ENCODE results near the gene ZNF23. TPM values are rescaled to one million over a fixed set of nuclear protein-coding genes. Genes with fewer than 3 reads are reported as not detected.

The ZNF23 gene
- total and polyA plus RNA-seq, 4 donors = 1.5 to 6.1 (median 3.1) TPM

DNA sequence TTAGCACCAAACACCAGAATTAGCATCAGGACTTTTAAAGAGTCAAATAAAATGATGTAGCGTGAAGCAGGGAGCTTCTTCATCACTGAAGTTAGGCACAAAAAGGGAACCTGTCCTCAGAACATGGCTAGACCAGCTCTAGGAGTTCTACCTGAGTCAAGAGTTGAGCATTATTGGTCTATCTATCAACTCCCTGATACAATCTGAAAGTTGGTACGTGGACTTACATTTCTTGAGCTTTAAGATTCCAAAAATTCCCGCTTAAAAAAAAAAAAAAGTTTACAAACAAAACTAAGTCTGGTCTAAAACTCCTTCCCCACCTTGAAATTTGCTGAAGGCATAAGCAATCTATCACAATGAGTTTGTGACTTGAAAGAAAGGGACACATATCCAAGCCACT is 32.5 kb downstream of the ZNF23 start:
- 77% methylated on average over 3 of the region's 3 CpGs for WGBS
- TF ChIP-seq HNF4G (IDR thresholded peaks at IDR 0.05) = no peak
- no peak for TF ChIP-seq FOXA2 (IDR thresholded peaks at IDR 0.05)
- TF ChIP-seq, protein P1, sequence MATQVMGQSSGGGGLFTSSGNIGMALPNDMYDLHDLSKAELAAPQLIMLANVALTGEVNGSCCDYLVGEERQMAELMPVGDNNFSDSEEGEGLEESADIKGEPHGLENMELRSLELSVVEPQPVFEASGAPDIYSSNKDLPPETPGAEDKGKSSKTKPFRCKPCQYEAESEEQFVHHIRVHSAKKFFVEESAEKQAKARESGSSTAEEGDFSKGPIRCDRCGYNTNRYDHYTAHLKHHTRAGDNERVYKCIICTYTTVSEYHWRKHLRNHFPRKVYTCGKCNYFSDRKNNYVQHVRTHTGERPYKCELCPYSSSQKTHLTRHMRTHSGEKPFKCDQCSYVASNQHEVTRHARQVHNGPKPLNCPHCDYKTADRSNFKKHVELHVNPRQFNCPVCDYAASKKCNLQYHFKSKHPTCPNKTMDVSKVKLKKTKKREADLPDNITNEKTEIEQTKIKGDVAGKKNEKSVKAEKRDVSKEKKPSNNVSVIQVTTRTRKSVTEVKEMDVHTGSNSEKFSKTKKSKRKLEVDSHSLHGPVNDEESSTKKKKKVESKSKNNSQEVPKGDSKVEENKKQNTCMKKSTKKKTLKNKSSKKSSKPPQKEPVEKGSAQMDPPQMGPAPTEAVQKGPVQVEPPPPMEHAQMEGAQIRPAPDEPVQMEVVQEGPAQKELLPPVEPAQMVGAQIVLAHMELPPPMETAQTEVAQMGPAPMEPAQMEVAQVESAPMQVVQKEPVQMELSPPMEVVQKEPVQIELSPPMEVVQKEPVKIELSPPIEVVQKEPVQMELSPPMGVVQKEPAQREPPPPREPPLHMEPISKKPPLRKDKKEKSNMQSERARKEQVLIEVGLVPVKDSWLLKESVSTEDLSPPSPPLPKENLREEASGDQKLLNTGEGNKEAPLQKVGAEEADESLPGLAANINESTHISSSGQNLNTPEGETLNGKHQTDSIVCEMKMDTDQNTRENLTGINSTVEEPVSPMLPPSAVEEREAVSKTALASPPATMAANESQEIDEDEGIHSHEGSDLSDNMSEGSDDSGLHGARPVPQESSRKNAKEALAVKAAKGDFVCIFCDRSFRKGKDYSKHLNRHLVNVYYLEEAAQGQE (IDR thresholded peaks at IDR 0.05) = no peak
- TF ChIP-seq, protein P2, sequence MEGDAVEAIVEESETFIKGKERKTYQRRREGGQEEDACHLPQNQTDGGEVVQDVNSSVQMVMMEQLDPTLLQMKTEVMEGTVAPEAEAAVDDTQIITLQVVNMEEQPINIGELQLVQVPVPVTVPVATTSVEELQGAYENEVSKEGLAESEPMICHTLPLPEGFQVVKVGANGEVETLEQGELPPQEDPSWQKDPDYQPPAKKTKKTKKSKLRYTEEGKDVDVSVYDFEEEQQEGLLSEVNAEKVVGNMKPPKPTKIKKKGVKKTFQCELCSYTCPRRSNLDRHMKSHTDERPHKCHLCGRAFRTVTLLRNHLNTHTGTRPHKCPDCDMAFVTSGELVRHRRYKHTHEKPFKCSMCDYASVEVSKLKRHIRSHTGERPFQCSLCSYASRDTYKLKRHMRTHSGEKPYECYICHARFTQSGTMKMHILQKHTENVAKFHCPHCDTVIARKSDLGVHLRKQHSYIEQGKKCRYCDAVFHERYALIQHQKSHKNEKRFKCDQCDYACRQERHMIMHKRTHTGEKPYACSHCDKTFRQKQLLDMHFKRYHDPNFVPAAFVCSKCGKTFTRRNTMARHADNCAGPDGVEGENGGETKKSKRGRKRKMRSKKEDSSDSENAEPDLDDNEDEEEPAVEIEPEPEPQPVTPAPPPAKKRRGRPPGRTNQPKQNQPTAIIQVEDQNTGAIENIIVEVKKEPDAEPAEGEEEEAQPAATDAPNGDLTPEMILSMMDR (IDR thresholded peaks at IDR 0.05; ENCODE audit: low read depth, low read length, missing input control) = no peak
- TF ChIP-seq NR2F2 (IDR thresholded peaks at IDR 0.05) = no peak
- TF ChIP-seq JUND (IDR thresholded peaks at IDR 0.05) = no peak
- TF ChIP-seq, protein P3, sequence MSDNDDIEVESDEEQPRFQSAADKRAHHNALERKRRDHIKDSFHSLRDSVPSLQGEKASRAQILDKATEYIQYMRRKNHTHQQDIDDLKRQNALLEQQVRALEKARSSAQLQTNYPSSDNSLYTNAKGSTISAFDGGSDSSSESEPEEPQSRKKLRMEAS (IDR thresholded peaks at IDR 0.05) = no peak
- TF ChIP-seq, protein P4, sequence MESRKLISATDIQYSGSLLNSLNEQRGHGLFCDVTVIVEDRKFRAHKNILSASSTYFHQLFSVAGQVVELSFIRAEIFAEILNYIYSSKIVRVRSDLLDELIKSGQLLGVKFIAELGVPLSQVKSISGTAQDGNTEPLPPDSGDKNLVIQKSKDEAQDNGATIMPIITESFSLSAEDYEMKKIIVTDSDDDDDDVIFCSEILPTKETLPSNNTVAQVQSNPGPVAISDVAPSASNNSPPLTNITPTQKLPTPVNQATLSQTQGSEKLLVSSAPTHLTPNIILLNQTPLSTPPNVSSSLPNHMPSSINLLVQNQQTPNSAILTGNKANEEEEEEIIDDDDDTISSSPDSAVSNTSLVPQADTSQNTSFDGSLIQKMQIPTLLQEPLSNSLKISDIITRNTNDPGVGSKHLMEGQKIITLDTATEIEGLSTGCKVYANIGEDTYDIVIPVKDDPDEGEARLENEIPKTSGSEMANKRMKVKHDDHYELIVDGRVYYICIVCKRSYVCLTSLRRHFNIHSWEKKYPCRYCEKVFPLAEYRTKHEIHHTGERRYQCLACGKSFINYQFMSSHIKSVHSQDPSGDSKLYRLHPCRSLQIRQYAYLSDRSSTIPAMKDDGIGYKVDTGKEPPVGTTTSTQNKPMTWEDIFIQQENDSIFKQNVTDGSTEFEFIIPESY (IDR thresholded peaks at IDR 0.05) = no peak
- no peak for TF ChIP-seq RXRA (IDR thresholded peaks at IDR 0.05)
- TF ChIP-seq RAD21 (IDR thresholded peaks at IDR 0.05) = no peak
- no peak for TF ChIP-seq HNF4A (conservative IDR thresholded peaks at IDR 0.05)
- TF ChIP-seq EGR1 (IDR thresholded peaks at IDR 0.05; ENCODE audit: low read depth in 2 of 2) = no peak
- no peak for TF ChIP-seq YY1 (IDR thresholded peaks at IDR 0.05)
- TF ChIP-seq, protein P5, sequence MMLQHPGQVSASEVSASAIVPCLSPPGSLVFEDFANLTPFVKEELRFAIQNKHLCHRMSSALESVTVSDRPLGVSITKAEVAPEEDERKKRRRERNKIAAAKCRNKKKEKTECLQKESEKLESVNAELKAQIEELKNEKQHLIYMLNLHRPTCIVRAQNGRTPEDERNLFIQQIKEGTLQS (IDR thresholded peaks at IDR 0.05) = no peak
- no peak for TF ChIP-seq GABPA (IDR thresholded peaks at IDR 0.05 in 1 of 2, conservative IDR thresholded peaks at IDR 0.05 in 1 of 2)
- TF ChIP-seq TAF1 (conservative IDR thresholded peaks at IDR 0.05) = no peak
- TF ChIP-seq FOXA1 (IDR thresholded peaks at IDR 0.05) = no peak
- no peak for TF ChIP-seq SP1 (IDR thresholded peaks at IDR 0.05)
- Histone ChIP-seq H3K9ac (ENCODE audit: low read depth in 1 of 2, low read length in 2 of 2) (no peak overlapping the region), H3K9me3 (ENCODE audit: control insufficient read depth in 4 of 4, low read length in 3 of 4) (peaks cover 1 to 4% (median 2%) of the 10 kb centered on the region in 4 donors), H3K27ac (ENCODE audit: low read depth in 1 of 2, low read length in 2 of 2) (no peak overlapping the region), H3K36me3 (ENCODE audit: control insufficient read depth in 4 of 4, insufficient read depth in 3 of 4, low read depth in 1 of 4, low read length in 3 of 4) (no peaks in the 10 kb centered on the region), H3K27me3 (ENCODE audit: control insufficient read depth in 4 of 4, insufficient read depth in 4 of 4, low read length in 3 of 4) (peaks cover 3 to 6% (median 5%) of the 10 kb centered on the region in 4 donors), H3K4me3 (ENCODE audit: low read depth in 1 of 3, low read length in 3 of 3) (no peak overlapping the region), H3K4me1 (ENCODE audit: control insufficient read depth in 4 of 4, insufficient read depth in 4 of 4, low read length in 3 of 4) (no peaks in the 10 kb centered on the region)
- DNase-seq (ENCODE audit: low spot score) = no peak
